NCI-H345 (cell line): ENCODE data around the gene MS4A10.
"Not testable (repeated sequence)": the region's sequence is repeated elsewhere in the genome, so short reads cannot be mapped to it uniquely, and the experiment has no call there.

Experiments used
- DNase-seq: peaks from one replicate; lab custom pipeline; 2025; lab: John Stamatoyannopoulos, UW

Gene MS4A10

GRCh38 chr11:60788401-60789125 is 3.4 kb downstream of the MS4A10 start:
- DNase-seq: no peak

- no peak for DNase-seq
Measured at GRCh38 chr11:60790726-60791125, 5.6 kb downstream of the MS4A10 start.

GRCh38 chr11:60791153-60791933 is 6.2 kb downstream of the MS4A10 start:
- DNase-seq: no peak

GRCh38 chr11:60792521-60792920 is 7.4 kb downstream of the MS4A10 start:
- DNase-seq: no peak

DNA sequence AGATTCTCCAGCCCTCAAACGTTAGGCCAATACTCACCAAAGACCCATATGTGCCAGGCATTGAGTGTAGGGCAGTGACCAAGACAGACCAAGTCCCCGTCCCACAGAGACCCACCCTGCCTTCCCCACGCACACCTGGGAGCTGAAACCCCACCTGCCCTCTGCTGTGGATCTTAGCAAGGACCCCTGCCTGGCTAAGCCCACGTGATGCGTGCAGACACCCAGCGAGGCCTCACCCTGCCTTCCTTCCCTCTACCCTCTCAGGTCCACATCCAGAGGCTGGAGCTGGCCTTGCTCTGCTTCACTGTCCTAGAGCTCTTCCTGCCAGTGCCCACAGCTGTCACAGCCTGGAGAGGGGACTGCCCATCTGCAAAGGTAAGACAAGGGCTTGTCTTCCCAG is 10.2 kb downstream of the MS4A10 start:
- no peak for DNase-seq

DNA sequence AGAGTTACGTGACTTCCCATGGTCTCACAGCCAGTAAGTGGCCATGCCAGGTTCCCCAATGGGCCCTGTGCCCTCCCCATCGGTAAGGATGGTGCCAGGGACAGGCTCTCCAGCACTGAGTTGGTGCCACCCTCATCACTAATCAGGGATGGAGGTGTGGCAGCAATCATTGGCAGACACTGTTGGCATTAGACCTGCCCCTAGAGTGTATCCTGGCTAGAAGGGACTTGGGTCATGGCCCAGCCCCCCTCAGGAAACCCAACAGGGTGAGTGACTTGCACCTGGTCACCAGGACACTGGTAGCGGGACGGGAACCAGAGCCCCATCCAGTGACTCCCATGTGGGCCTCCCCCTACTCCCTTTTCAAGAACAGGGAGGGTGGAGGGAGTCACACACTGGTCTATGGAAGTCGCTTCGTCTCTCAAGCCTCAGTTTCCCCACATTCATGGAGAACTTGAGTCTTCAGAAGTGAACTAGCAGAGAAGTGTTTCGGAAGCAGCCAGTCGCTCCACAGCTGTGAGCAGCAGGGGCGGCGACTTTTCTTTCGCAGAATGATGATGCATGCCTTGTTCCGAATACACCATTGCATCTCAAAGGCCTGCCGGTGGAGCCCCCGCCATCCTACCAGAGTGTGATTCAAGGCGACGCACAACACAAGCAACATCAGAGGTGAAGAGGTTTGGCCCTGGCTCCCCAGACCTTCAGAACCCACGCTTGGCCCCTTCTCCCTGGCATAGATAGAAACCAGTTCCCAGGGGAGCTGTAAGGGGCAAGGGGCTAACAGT is 12.9 kb downstream of the MS4A10 start:
- no peak for DNase-seq

DNA sequence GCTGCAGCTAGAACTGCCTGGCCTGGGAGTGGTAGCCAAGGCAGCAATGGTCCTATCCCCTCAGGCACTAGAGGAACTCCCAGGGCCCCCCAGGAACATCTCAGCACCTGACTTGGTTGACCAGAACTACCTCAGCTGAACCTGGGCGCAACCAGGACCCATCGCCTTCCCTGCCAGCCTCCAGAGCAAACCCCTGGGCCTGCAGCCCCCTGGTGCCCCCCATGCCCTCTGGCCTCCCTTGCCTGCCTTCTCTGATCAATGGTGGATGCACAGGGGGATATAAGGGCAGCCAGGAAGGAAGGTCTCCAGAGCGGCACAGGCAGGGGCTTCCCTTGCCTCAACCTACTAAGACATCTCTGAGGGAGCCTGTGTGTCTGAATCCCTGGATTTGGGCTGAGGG is 13.5 kb downstream of the MS4A10 start:
- no peak for DNase-seq

DNA sequence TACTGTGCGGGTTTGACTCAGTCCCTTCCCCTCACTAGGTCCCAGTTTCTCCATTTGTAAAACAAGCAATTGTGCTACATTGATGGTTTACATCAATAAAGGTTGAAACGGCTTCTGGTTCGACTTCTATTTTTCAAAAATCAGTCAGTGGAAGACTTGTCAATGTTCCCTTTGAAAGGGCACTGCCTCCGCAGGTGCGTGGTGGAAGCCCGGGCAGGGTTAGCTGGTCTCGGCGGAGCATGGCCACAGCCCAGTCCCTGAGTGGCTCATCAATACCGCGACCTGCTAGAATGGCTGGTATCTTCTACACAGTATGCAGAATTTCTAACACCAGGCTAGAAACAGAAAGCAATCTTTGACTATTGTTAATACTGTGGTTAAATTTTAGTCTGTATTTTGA is 16.1 kb downstream of the MS4A10 start:
- no peak for DNase-seq

GRCh38 chr11:60803273-60803936 is 18.3 kb downstream of the MS4A10 start:
- DNase-seq: no peak

- DNase-seq: no peak
Measured at GRCh38 chr11:60809249-60809648, 24.1 kb downstream of the MS4A10 start.

GRCh38 chr11:60809691-60810090 is 24.6 kb downstream of the MS4A10 start:
- no peak for DNase-seq

DNA sequence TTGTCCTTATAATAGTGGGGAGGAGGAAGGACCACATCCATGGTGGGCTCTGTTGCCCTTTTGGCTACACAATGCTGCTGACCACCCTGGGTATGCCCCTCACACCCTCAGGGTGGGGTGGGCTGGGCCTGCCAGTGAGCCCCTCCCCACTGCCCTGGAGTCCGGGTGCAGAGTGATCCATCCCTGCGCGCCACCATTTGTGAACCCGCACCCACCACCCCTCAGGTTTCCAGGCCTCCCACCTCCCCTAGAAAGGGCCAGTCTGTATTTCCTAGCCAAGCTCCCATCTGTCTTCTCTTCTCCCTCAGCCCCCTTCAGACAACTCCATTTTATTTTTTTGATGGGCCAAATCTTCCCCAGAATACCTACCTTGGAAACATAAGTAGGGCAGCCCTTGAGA is 25.0 kb downstream of the MS4A10 start:
- DNase-seq: no peak

GRCh38 chr11:60810569-60810968 is 25.4 kb downstream of the MS4A10 start:
- DNase-seq: no peak

- no peak for DNase-seq
Measured at GRCh38 chr11:60813324-60813723, 28.2 kb downstream of the MS4A10 start.

DNA sequence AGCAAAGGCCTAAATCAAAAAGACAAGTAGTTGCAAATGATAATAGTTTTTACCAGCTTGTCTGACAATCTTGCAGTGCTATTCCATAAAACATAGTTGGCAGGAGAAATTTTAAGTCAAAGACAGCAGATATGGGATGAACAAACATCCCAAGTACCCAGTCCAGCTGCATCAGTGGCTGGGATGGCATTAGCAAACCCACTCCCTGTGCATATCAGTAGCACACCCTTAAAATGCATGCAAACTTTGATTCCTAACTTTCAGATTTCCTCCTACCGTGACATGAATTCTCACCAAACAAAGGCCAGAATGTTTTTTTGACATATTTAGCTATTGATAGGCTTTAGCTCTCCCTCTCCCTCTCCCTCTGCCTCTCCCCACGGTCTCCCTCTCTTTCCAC is 29.0 kb downstream of the MS4A10 start:
- DNase-seq: no peak

DNA sequence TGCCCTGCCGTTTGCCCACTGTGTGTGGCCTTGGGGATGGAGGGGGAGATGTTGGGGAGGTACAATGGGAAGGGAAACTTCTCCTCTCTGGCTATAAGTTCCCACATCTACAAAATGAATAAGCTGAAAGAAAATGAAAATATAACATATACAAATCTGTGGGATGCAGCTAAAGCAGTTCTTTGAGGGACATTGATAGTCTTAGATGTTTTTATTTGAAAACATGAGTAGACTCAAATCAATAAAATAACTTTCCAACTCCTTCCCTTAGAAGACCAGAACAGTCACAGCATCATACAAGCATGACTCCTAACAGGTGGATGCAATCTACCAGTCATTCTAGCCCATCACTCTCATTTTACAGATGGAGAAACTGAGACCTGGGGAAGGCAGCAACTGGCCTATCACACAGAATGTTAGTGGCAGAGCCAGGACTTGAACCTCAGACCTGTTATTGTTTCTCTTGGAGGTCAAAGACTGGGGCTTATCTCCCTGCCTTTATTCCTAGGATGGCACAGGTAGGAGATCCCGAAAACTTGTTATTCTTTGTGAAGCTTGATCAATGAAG is 31.5 kb downstream of the MS4A10 start:
- DNase-seq: no peak

GRCh38 chr11:60818057-60818456 is 32.9 kb downstream of the MS4A10 start:
- DNase-seq: no peak

DNA sequence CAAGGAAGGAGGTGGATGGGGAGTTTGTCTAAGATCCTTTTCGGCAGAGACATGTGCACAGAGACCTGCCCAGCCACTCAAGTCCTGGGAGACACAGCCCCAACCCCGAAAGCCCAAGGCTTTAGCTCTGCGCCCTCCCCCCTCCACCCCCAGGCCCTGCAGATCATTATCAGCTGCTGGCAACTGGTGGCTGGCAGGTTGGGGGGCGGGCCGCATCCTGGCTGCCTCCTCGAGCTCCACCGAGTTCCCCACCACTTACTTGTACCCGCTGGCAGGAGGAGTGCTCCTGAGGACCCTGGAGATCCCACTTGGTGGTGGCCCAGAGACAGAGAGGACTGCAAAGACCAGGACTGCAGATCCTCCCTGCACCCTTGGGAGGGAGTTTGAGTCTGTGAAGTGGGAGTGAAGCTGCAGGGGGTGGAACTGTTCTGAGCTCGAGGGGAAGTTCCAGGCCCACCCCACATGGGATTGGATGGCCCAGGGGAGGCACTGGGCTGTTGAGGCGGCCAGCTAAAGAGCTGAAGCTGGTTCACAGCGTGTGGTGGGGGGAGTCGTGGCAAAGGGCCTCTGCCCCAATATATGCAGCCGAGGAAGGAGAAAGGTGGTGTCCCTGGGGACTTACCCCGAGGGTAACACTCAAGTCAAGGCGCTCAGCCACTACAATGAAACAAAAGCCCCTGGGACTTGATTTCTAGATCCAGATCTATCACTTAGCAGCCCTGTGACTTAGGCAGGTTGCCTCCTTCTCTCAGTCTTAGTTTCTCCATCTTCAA is 36.9 kb downstream of the MS4A10 start:
- DNase-seq: no peak

DNA sequence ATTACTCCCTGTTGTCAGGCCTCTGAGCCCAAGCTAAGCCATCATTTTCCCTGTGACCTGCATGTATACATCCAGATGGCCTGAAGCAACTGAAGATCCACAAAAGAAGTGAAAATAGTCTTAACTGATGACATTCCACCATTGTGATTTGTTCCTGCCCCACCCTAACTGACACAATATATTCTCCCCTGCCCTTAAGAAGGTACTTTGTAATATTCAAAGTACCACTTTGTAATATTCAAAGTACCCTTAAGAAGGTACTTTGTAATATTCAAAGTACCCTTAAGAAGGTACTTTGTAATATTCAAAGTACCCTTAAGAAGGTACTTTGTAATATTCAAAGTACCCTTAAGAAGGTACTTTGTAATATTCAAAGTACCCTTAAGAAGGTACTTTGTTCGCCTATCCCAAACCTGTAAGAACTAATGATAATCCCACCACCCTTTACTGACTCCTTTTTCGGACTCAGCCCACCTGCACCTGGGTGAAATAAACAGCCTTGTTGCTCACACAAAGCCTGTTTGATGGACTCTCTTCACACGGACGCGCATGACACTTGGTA is 38.7 kb downstream of the MS4A10 start:
- not testable (repeated sequence) for DNase-seq

GRCh38 chr11:60825118-60825517 is 40.0 kb downstream of the MS4A10 start:
- no peak for DNase-seq

DNA sequence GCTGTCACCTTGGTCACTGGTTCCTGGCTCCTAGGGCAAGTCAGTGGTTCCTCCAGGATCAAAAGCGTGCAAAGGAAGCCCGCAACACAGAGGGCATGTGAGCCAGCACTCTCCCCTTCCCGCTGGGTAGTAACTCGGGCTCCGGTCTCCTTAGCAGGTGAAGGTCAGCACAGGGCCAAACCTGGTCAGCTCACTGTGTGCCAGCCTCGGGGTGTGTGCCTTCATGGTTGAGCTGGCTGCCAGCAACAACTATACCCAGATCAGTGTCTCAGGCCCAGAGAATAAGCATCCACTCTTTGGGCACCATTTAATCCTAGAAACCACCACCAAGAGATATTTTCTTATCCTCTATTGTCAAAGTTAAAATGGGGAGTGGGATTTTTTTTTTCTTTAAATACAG is 40.7 kb downstream of the MS4A10 start:
- DNase-seq: no peak
